ENCODE results near the gene C9.

- TF ChIP-seq CTCF (conservative IDR thresholded peaks at IDR 0.05; ENCODE audit: low read depth in 2 of 2), result no peak
- TF ChIP-seq POLR2AphosphoS5 (IDR thresholded peaks at IDR 0.05; ENCODE audit: low read depth), result no peak
- no peak for TF ChIP-seq CREB1 (CRISPR knock-in tag; IDR thresholded peaks at IDR 0.05; ENCODE audit: low read depth)
- no peak for TF ChIP-seq EZH2 (IDR thresholded peaks at IDR 0.05; ENCODE audit: low read depth, unreplicated experiment)
- no peak for TF ChIP-seq ETS1 (IDR thresholded peaks at IDR 0.05)
- no peak for TF ChIP-seq EZH2phosphoT487 (IDR thresholded peaks at IDR 0.05; ENCODE audit: unreplicated experiment)
- no peak for TF ChIP-seq ZNF331 (CRISPR knock-in tag; IDR thresholded peaks at IDR 0.05; ENCODE audit: low read depth)
Observed at GRCh38 chr5:39411985-39412384, 47.7 kb upstream of the C9 start.

All from GM23338 (cell line).